Brain pericyte (primary cell): Measurements from ENCODE around the gene FRMD4B.
"Not testable (repeated sequence)": the region's sequence is repeated elsewhere in the genome, so short reads cannot be mapped to it uniquely, and the experiment has no call there.

ENCODE experiments used
- DNase-seq: peaks from one replicate; pipeline ENCODE4 v3.0.0-alpha.2; 2012; ENCODE audit warnings: low read depth, low spot score

The FRMD4B gene

GRCh38 chr3:69244039-69244438 lies 141.8 kb downstream of the FRMD4B start:
- no peak for DNase-seq

- no peak for DNase-seq
Observed at GRCh38 chr3:69241769-69242168, 144.1 kb downstream of the FRMD4B start.

GRCh38 chr3:69240651-69241568 lies 145.0 kb downstream of the FRMD4B start:
- DNase-seq, result no peak

GRCh38 chr3:69239063-69239462 lies 146.8 kb downstream of the FRMD4B start:
- no peak for DNase-seq

GRCh38 chr3:69236812-69237707 lies 148.8 kb downstream of the FRMD4B start:
- DNase-seq, result no peak

- no peak for DNase-seq
Observed at GRCh38 chr3:69235882-69236281, 150.0 kb downstream of the FRMD4B start.

GRCh38 chr3:69235227-69235626 lies 150.7 kb downstream of the FRMD4B start:
- DNase-seq, result not testable (repeated sequence)

GRCh38 chr3:69232482-69232881 lies 153.4 kb downstream of the FRMD4B start:
- DNase-seq, result no peak

GRCh38 chr3:69231929-69232440 lies 153.9 kb downstream of the FRMD4B start:
- DNase-seq, result no peak

- no peak for DNase-seq
Observed at GRCh38 chr3:69226071-69226470, 159.8 kb downstream of the FRMD4B start.

GRCh38 chr3:69219101-69219708 lies 166.7 kb downstream of the FRMD4B start:
- no peak for DNase-seq

- no peak for DNase-seq
Observed at GRCh38 chr3:69218079-69218478, 167.8 kb downstream of the FRMD4B start.

GRCh38 chr3:69216981-69217380 lies 168.9 kb downstream of the FRMD4B start:
- no peak for DNase-seq

GRCh38 chr3:69214241-69214640 lies 171.6 kb downstream of the FRMD4B start:
- no peak for DNase-seq

GRCh38 chr3:69212411-69213160 lies 173.3 kb downstream of the FRMD4B start:
- DNase-seq, result no peak

- no peak for DNase-seq
Observed at GRCh38 chr3:69210068-69210730, 175.7 kb downstream of the FRMD4B start.

GRCh38 chr3:69209413-69209812 lies 176.5 kb downstream of the FRMD4B start:
- DNase-seq, result no peak

GRCh38 chr3:69207031-69207430 lies 178.9 kb downstream of the FRMD4B start:
- no peak for DNase-seq

- DNase-seq, result no peak
Observed at GRCh38 chr3:69205385-69205784, 180.5 kb downstream of the FRMD4B start.

GRCh38 chr3:69204315-69204957 lies 181.5 kb downstream of the FRMD4B start:
- DNase-seq, result no peak
